Activated CD8-positive, alpha-beta T cell treated with anti-CD3 and anti-CD28 coated beads for 36 hours (primary cell): ENCODE data around the gene ADARB2. TPM values are rescaled to one million over a fixed set of nuclear protein-coding genes. Genes with fewer than 3 reads are reported as not detected.

Experiments used
- ATAC-seq: fragments of 200-7000 bp; cut with Tn5 transposase; one replicate; pipeline ENCODE4 v1.10.0; 2021; ENCODE audit warnings: mild to moderate bottlenecking, moderate library complexity
- CTCF ChIA-PET: fragments of 350-600 bp; sonication (Branson Sonifier 250); formaldehyde crosslinking; loops from one replicate; lab custom pipeline; 2021; ENCODE audit warnings: antibody characterized with exemption; lab: Charles Lee
- POLR2A ChIA-PET: fragments of 350-600 bp; sonication (Branson Sonifier 250); formaldehyde crosslinking; loops from one replicate; lab custom pipeline; 2021; ENCODE audit warnings: antibody characterized with exemption; lab: Charles Lee
- DNase-seq: peaks from one replicate; pipeline ENCODE4 v3.0.0-alpha.2; 2020
- H3K27ac Mint-ChIP-seq: one replicate; pipeline ENCODE4 v1.8.0; 2021; ENCODE audit warnings: mild to moderate bottlenecking, mixed read lengths
- H3K27me3 Mint-ChIP-seq: one replicate; pipeline ENCODE4 v1.8.0; 2021; ENCODE audit warnings: mixed read lengths
- H3K36me3 Mint-ChIP-seq: one replicate; pipeline ENCODE4 v1.8.0; 2021; ENCODE audit warnings: low read depth, mixed read lengths
- H3K4me1 Mint-ChIP-seq: one replicate; pipeline ENCODE4 v1.8.0; 2021; ENCODE audit warnings: low read depth, mixed read lengths
- H3K4me3 Mint-ChIP-seq: one replicate; pipeline ENCODE4 v1.8.0; 2021; ENCODE audit warnings: mild to moderate bottlenecking, moderate library complexity, mixed read lengths
- H3K9me3 Mint-ChIP-seq: one replicate; pipeline ENCODE4 v1.8.0; 2021; ENCODE audit warnings: mixed read lengths
- CTCF ChIP-seq: fragments of 200-600 bp; IDR thresholded peaks from one replicate; pipeline ENCODE4 v1.8.0; 2022; ENCODE audit warnings: antibody characterized with exemption, mild to moderate bottlenecking
- intact Hi-C: fragments of 100-400 bp; cut with micrococcal nuclease; formaldehyde crosslinking; loops from one replicate; pipeline ENCODE4 v1.10.0; 2022
- total RNA-seq, 2 experiments: library from RNA; stranded (reverse); gene quantifications; one replicate each; pipeline ENCODE4 v1.2.3, GENCODE V29; 2021

Gene ADARB2
- total RNA-seq, 2 experiments from 2014 or later: 1.3 to 1.6 TPM

GRCh38 chr10:1364151-1364910 is 373.0 kb downstream of the ADARB2 start:
- ChIA-PET CTCF (no interaction called here), POLR2A (no interaction called here)
- DNase-seq (no peak), ATAC-seq (no peak)
- Mint-ChIP-seq H3K27me3 (peaks cover 19% of the 10 kb centered on the region), H3K9me3 (no peaks in the 10 kb centered on the region), H3K4me1 (peaks cover 8% of the 10 kb centered on the region), H3K4me3 (no peak overlapping the region), H3K27ac (no peak overlapping the region), H3K36me3 (no peaks in the 10 kb centered on the region)
- TF ChIP-seq CTCF: no peak
- intact Hi-C loops: loop anchor here (10.0 kb wide), 1 partner anchor 260 kb away; no protein-coding TSS in a partner anchor

DNA sequence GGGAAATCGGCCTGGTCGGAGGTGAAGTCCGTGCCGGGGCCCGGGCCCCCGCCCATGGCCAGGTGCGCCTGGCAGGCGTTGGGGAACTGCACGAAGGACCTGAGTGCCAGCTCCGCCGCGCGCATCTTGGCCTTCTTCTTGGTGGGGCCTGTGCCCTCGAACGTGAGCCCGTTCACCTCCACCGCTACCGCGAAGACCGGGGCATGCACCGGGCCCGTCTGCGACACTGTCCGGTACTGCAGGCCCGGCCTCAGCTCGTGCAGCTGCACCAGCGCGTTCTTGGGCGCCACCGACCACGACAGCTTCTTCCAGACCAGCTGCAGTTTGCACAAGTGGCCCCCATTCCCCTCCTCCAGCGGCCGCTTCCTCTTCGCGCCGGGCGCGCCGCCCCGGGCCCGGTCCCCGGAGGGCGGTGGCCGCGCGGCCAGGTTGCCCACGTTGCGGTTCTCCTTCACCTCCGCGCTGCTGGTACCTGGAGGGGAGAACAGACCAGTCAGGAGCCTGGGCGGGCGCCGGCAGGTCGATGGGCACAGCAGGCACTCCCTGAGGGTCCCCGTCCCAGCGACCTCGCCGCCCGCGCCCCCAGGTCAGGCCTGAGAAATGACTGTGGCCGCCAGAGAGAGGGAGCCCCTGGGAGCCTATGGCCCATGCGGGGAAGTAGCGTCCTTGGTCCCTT is 373.7 kb downstream of the ADARB2 start:
- H3K4me1 Mint-ChIP-seq: peaks cover 14% of the 10 kb centered on the region
- peaks cover 17% of the 10 kb centered on the region for H3K27me3 Mint-ChIP-seq
- no peak overlapping the region for H3K27ac Mint-ChIP-seq
- no peak for TF ChIP-seq CTCF
- H3K4me3 Mint-ChIP-seq: no peak overlapping the region
- ATAC-seq (no peak), DNase-seq (no peak)
- H3K9me3 Mint-ChIP-seq: no peaks in the 10 kb centered on the region
- CTCF ChIA-PET: no interaction called here
- intact Hi-C loops: loop anchor here (10.0 kb wide), 1 partner anchor 259 kb away; no protein-coding TSS in a partner anchor
- POLR2A ChIA-PET: no interaction called here
- H3K36me3 Mint-ChIP-seq: no peaks in the 10 kb centered on the region

GRCh38 chr10:1362589-1363445 is 374.5 kb downstream of the ADARB2 start:
- ATAC-seq: no peak
- H3K36me3 Mint-ChIP-seq: no peaks in the 10 kb centered on the region
- intact Hi-C loops: loop anchor here (10.0 kb wide), 1 partner anchor 258 kb away; no protein-coding TSS in a partner anchor
- H3K4me3 Mint-ChIP-seq: no peak overlapping the region
- no peak for TF ChIP-seq CTCF
- no peaks in the 10 kb centered on the region for H3K9me3 Mint-ChIP-seq
- DNase-seq: no peak
- H3K27me3 Mint-ChIP-seq: peaks cover 16% of the 10 kb centered on the region
- ChIA-PET POLR2A (no interaction called here), CTCF (no interaction called here)
- peaks cover 14% of the 10 kb centered on the region for H3K4me1 Mint-ChIP-seq
- H3K27ac Mint-ChIP-seq: no peak overlapping the region

DNA sequence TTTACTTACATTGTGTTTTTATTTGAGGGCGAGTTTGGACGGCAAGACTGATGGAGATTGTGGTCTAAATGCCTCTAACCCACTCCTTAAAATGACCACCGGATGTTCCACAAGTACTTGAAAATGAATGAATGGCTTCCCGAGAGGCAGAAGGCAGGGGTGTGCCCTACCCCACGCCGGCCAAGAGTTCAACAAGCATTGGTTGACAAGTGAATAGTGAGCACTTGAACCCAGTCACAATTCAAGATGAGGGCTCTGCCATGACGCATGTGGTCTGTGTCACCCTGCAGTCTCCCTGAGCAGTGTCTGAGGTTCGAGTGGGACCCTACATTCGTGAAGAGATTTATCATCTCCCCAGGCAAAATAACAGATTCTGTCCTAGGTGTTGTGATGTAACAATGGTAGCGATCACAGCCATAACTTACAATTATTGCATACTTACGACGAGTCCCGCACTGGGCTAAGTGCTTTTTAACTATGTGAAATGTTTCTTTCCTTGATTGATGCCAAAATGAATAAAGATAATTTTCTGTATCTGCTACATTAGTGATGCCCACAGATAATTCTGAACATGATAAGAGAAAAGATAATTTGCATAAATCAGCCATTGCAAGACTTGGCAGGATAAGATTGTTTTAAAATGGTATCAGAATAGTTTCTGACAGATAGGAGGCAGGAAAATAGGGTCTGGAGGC is 375.8 kb downstream of the ADARB2 start:
- H3K27me3 Mint-ChIP-seq: peaks cover 13% of the 10 kb centered on the region
- H3K27ac Mint-ChIP-seq: no peak overlapping the region
- no peak for TF ChIP-seq CTCF
- ATAC-seq (no peak), DNase-seq (no peak)
- POLR2A ChIA-PET: no interaction called here
- H3K36me3 Mint-ChIP-seq: no peaks in the 10 kb centered on the region
- no peaks in the 10 kb centered on the region for H3K9me3 Mint-ChIP-seq
- intact Hi-C loops: loop anchor here (10.0 kb wide), 1 partner anchor 257 kb away; no protein-coding TSS in a partner anchor
- peaks cover 14% of the 10 kb centered on the region for H3K4me1 Mint-ChIP-seq
- H3K4me3 Mint-ChIP-seq: no peak overlapping the region
- CTCF ChIA-PET: no interaction called here
